HepG2 (cell line): ENCODE measurements around the gene VAV2. TPM values are rescaled to one million over a fixed set of nuclear protein-coding genes. Genes with fewer than 3 reads are reported as not detected.

ENCODE experiments used
- CC2D1A ChIP-seq: sonication (generic); formaldehyde crosslinking; IDR thresholded peaks from 2 replicates; pipeline ENCODE4 v1.8.1; 2023; ENCODE audit warnings: mild to moderate bottlenecking, missing genetic modification reagents
- KDM2A ChIP-seq: sonication (generic); formaldehyde crosslinking; IDR thresholded peaks from 2 replicates; pipeline ENCODE4 v1.4.0; 2020; ENCODE audit warnings: low read depth, missing genetic modification reagents, borderline replicate concordance
- MIER2 ChIP-seq: IDR thresholded peaks from 2 replicates; pipeline ENCODE4 v1.6.1; 2016; ENCODE audit warnings: missing biosample characterization, missing genetic modification reagents
- PHF8 ChIP-seq: sonication (generic); formaldehyde crosslinking; IDR thresholded peaks from 2 replicates; pipeline ENCODE4 v1.5.0; 2020; ENCODE audit warnings: missing genetic modification reagents
- RXRA ChIP-seq: sonication (generic); formaldehyde crosslinking; IDR thresholded peaks from 2 replicates; pipeline ENCODE4 v1.5.1; 2020; ENCODE audit warnings: missing genetic modification reagents
- ZBTB7B ChIP-seq: sonication (generic); formaldehyde crosslinking; IDR thresholded peaks from 2 replicates; pipeline ENCODE4 v1.4.0; 2020; ENCODE audit warnings: missing genetic modification reagents
- ZNF260 ChIP-seq: sonication (generic); formaldehyde crosslinking; IDR thresholded peaks from 2 replicates; pipeline ENCODE4 v1.4.0; 2020; ENCODE audit warnings: missing genetic modification reagents, low read depth, mild to moderate bottlenecking, borderline replicate concordance
- ZNF431 ChIP-seq: sonication (generic); formaldehyde crosslinking; IDR thresholded peaks from 2 replicates; pipeline ENCODE4 v1.9.0; 2022; ENCODE audit warnings: missing genetic modification reagents, low read depth, mild to moderate bottlenecking, borderline replicate concordance
- ZNF446 ChIP-seq: sonication (generic); formaldehyde crosslinking; IDR thresholded peaks from 2 replicates; pipeline ENCODE4 v1.5.0; 2020; ENCODE audit warnings: mild to moderate bottlenecking, missing genetic modification reagents
- ZNF468 ChIP-seq: sonication (generic); formaldehyde crosslinking; IDR thresholded peaks from 2 replicates; pipeline ENCODE4 v1.8.0; 2022; ENCODE audit warnings: mild to moderate bottlenecking, moderate library complexity, missing genetic modification reagents
- ZSCAN9 ChIP-seq: IDR thresholded peaks from 2 replicates; pipeline ENCODE4 v1.6.1; 2016; ENCODE audit warnings: borderline replicate concordance
- polyA plus RNA-seq, 8 experiments: library from polyadenylated mRNA; depleted of rRNA in 3 of 8; stranded (reverse) in 7 of 8; unstranded in 1 of 8; fragments of >200 nt; fragmentation: Illumina TruSeq in 4 of 8; extraction: Trizol in 4 of 8; gene quantifications; 2 replicates each; pipeline versions ENCODE4 v1.2.1 to v1.2.3, GENCODE V29; 2011 to 2016; ENCODE audit warnings: low read depth in 4 of 8, missing spikeins in 1 of 8, mixed read lengths in 1 of 8; ENCODE audit not compliant: insufficient read depth in 1 of 8
- total RNA-seq, 5 experiments: library from RNA; depleted of rRNA; stranded (reverse); fragments of >200 nt; fragmentation: Illumina TruSeq; extraction: Trizol; gene quantifications; 2 replicates each; pipeline ENCODE4 v1.2.3, GENCODE V29; 2016; ENCODE audit warnings: low read depth in 1 of 5
- TF ChIP-seq, protein P1 (sequence below): sonication (generic); formaldehyde crosslinking; IDR thresholded peaks from 2 replicates; pipeline ENCODE4 v1.4.0; 2020; ENCODE audit warnings: mild to moderate bottlenecking, missing genetic modification reagents
- TF ChIP-seq, protein P2 (sequence below): IDR thresholded peaks from 2 replicates; pipeline ENCODE4 v1.6.1; 2016; ENCODE audit warnings: low read depth
- TF ChIP-seq, protein P3 (sequence below): sonication (generic); formaldehyde crosslinking; IDR thresholded peaks from 2 replicates; pipeline ENCODE4 v1.9.0; 2022; ENCODE audit warnings: missing genetic modification reagents, mild to moderate bottlenecking, borderline replicate concordance
- TF ChIP-seq, protein P4 (sequence below): IDR thresholded peaks from 2 replicates; pipeline ENCODE4 v1.6.1; 2018; ENCODE audit warnings: missing genetic modification reagents, mild to moderate bottlenecking, missing compliant biosample characterization
- TF ChIP-seq, protein P5 (sequence below): sonication (generic); formaldehyde crosslinking; IDR thresholded peaks from 2 replicates; pipeline ENCODE4 v1.4.0; 2020; ENCODE audit warnings: missing genetic modification reagents
- TF ChIP-seq, protein P6 (sequence below): sonication (generic); formaldehyde crosslinking; IDR thresholded peaks from 2 replicates; pipeline ENCODE4 v1.4.0; 2020; ENCODE audit warnings: missing genetic modification reagents, borderline replicate concordance

Gene VAV2
- total and polyA plus RNA-seq, 2 of the 13 experiments (the other 11 are each of a cell fraction or from before 2014, with no cell fraction given), result 22.5 to 22.9 TPM

DNA sequence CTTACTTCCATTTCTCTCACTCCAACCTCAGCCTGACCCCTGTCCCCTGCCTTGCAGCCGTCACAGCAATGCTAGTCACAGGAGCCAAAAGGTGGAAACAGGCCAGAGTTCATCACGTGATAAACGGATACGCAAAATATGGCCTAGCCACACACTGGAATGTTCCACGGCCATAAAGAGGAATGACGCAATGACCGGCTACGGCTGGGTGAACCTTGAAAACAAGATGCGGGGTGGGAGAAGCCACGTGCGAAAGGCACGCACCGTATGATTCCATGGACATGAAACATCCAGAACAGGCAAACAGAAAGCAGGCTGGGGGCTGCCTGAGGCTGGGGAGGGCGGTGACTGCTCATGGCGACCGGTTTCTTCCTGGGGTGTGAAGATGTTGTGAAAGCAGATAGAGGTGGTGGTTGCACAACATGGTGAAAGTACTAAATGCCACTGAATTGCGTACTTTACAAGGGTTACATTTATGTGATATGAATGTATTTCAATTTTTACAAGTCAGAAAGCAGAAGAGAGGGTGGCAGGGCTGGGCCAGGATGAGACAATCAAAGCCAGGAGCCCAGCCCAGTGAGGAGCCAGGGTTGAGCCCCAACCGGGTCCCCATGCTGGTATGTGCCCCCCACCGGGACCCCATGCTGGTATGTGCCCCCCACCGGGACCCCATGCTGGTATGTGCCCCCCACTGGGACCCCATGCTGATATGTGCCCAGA is 136.2 kb downstream of the VAV2 start (continued):
- TF ChIP-seq CC2D1A (CRISPR knock-in tag) (no peak), ZSCAN9 (CRISPR knock-in tag) (peak; percentile 54; the same call in 1 of the 2 replicates), RXRA (CRISPR knock-in tag) (peak; percentile 50; the same call in 1 of the 2 replicates), ZNF260 (CRISPR knock-in tag) (no peak), MIER2 (no peak), PHF8 (CRISPR knock-in tag) (no peak), ZNF446 (no peak), ZNF468 (no peak), ZBTB7B (CRISPR knock-in tag) (0 out of 2 replicates have a peak, but pooled peaks have one; percentile 30), ZNF431 (CRISPR knock-in tag) (no peak), KDM2A (CRISPR knock-in tag) (peak; percentile 39; the same call in 1 of the 2 replicates)
- TF ChIP-seq, protein P1, sequence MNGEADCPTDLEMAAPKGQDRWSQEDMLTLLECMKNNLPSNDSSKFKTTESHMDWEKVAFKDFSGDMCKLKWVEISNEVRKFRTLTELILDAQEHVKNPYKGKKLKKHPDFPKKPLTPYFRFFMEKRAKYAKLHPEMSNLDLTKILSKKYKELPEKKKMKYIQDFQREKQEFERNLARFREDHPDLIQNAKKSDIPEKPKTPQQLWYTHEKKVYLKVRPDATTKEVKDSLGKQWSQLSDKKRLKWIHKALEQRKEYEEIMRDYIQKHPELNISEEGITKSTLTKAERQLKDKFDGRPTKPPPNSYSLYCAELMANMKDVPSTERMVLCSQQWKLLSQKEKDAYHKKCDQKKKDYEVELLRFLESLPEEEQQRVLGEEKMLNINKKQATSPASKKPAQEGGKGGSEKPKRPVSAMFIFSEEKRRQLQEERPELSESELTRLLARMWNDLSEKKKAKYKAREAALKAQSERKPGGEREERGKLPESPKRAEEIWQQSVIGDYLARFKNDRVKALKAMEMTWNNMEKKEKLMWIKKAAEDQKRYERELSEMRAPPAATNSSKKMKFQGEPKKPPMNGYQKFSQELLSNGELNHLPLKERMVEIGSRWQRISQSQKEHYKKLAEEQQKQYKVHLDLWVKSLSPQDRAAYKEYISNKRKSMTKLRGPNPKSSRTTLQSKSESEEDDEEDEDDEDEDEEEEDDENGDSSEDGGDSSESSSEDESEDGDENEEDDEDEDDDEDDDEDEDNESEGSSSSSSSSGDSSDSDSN (CRISPR knock-in tag), result peak; percentile 29; the same call in 1 of the 2 replicates
- TF ChIP-seq, protein P2, sequence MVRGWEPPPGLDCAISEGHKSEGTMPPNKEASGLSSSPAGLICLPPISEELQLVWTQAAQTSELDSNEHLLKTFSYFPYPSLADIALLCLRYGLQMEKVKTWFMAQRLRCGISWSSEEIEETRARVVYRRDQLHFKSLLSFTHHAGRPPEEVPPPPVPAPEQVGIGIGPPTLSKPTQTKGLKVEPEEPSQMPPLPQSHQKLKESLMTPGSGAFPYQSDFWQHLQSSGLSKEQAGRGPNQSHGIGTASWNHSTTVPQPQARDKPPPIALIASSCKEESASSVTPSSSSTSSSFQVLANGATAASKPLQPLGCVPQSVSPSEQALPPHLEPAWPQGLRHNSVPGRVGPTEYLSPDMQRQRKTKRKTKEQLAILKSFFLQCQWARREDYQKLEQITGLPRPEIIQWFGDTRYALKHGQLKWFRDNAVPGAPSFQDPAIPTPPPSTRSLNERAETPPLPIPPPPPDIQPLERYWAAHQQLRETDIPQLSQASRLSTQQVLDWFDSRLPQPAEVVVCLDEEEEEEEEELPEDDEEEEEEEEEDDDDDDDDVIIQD (CRISPR knock-in tag), result 0 out of 2 replicates have a peak, but pooled peaks have one; percentile 41
- TF ChIP-seq, protein P3, sequence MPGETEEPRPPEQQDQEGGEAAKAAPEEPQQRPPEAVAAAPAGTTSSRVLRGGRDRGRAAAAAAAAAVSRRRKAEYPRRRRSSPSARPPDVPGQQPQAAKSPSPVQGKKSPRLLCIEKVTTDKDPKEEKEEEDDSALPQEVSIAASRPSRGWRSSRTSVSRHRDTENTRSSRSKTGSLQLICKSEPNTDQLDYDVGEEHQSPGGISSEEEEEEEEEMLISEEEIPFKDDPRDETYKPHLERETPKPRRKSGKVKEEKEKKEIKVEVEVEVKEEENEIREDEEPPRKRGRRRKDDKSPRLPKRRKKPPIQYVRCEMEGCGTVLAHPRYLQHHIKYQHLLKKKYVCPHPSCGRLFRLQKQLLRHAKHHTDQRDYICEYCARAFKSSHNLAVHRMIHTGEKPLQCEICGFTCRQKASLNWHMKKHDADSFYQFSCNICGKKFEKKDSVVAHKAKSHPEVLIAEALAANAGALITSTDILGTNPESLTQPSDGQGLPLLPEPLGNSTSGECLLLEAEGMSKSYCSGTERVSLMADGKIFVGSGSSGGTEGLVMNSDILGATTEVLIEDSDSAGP (CRISPR knock-in tag), result no peak
- TF ChIP-seq, protein P4, sequence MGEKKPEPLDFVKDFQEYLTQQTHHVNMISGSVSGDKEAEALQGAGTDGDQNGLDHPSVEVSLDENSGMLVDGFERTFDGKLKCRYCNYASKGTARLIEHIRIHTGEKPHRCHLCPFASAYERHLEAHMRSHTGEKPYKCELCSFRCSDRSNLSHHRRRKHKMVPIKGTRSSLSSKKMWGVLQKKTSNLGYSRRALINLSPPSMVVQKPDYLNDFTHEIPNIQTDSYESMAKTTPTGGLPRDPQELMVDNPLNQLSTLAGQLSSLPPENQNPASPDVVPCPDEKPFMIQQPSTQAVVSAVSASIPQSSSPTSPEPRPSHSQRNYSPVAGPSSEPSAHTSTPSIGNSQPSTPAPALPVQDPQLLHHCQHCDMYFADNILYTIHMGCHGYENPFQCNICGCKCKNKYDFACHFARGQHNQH (CRISPR knock-in tag), result peak; percentile 46; the same call in 1 of the 2 replicates
- TF ChIP-seq, protein P5, sequence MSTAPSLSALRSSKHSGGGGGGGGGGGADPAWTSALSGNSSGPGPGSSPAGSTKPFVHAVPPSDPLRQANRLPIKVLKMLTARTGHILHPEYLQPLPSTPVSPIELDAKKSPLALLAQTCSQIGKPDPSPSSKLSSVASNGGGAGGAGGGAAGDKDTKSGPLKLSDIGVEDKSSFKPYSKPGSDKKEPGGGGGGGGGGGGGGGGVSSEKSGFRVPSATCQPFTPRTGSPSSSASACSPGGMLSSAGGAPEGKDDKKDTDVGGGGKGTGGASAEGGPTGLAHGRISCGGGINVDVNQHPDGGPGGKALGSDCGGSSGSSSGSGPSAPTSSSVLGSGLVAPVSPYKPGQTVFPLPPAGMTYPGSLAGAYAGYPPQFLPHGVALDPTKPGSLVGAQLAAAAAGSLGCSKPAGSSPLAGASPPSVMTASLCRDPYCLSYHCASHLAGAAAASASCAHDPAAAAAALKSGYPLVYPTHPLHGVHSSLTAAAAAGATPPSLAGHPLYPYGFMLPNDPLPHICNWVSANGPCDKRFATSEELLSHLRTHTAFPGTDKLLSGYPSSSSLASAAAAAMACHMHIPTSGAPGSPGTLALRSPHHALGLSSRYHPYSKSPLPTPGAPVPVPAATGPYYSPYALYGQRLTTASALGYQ (CRISPR knock-in tag), result no peak
- TF ChIP-seq, protein P6, sequence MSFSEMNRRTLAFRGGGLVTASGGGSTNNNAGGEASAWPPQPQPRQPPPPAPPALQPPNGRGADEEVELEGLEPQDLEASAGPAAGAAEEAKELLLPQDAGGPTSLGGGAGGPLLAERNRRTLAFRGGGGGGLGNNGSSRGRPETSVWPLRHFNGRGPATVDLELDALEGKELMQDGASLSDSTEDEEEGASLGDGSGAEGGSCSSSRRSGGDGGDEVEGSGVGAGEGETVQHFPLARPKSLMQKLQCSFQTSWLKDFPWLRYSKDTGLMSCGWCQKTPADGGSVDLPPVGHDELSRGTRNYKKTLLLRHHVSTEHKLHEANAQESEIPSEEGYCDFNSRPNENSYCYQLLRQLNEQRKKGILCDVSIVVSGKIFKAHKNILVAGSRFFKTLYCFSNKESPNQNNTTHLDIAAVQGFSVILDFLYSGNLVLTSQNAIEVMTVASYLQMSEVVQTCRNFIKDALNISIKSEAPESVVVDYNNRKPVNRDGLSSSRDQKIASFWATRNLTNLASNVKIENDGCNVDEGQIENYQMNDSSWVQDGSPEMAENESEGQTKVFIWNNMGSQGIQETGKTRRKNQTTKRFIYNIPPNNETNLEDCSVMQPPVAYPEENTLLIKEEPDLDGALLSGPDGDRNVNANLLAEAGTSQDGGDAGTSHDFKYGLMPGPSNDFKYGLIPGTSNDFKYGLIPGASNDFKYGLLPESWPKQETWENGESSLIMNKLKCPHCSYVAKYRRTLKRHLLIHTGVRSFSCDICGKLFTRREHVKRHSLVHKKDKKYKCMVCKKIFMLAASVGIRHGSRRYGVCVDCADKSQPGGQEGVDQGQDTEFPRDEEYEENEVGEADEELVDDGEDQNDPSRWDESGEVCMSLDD, result no peak
